Measurements from ENCODE around the gene CCDC149.

CCDC149 gene

GRCh38 chr4:24885342-24885741 lies 27.5 kb downstream of the CCDC149 start:
- Histone ChIP-seq H3K4me2 (ENCODE audit: insufficient read depth, low read length) (no peak overlapping the region), H3K4me1 (ENCODE audit: insufficient read depth, low read length) (no peaks in the 10 kb centered on the region), H3K9ac (ENCODE audit: low read depth, low read length) (no peak overlapping the region), H3K27ac (ENCODE audit: low read length) (no peak overlapping the region), H4K20me1 (ENCODE audit: insufficient read depth, low read length) (no peaks in the 10 kb centered on the region), H3K4me3 (ENCODE audit: low read depth in 1 of 2, low read length in 2 of 2) (no peak overlapping the region), H3K27me3 (ENCODE audit: insufficient read depth, low read length, poor library complexity) (peaks cover 2% of the 10 kb centered on the region), H2AFZ (ENCODE audit: low read depth, low read length) (no peak overlapping the region), H3K79me2 (ENCODE audit: insufficient read depth, low read length) (no peaks in the 10 kb centered on the region), H3K36me3 (ENCODE audit: insufficient read depth, low read length) (no peaks in the 10 kb centered on the region), H3K9me3 (ENCODE audit: insufficient read depth, low read length, severe bottlenecking) (no peaks in the 10 kb centered on the region)
- no peak for DNase-seq
- TF ChIP-seq, protein P1, sequence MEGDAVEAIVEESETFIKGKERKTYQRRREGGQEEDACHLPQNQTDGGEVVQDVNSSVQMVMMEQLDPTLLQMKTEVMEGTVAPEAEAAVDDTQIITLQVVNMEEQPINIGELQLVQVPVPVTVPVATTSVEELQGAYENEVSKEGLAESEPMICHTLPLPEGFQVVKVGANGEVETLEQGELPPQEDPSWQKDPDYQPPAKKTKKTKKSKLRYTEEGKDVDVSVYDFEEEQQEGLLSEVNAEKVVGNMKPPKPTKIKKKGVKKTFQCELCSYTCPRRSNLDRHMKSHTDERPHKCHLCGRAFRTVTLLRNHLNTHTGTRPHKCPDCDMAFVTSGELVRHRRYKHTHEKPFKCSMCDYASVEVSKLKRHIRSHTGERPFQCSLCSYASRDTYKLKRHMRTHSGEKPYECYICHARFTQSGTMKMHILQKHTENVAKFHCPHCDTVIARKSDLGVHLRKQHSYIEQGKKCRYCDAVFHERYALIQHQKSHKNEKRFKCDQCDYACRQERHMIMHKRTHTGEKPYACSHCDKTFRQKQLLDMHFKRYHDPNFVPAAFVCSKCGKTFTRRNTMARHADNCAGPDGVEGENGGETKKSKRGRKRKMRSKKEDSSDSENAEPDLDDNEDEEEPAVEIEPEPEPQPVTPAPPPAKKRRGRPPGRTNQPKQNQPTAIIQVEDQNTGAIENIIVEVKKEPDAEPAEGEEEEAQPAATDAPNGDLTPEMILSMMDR (IDR thresholded peaks at IDR 0.05; ENCODE audit: borderline replicate concordance, extremely low read depth, low read length, poor library complexity, severe bottlenecking) = no peak
- TF ChIP-seq EZH2 (IDR thresholded peaks at IDR 0.05; ENCODE audit: borderline replicate concordance, low read depth, low read length, severe bottlenecking) = no peak
- no peak for ATAC-seq (ENCODE audit: insufficient read depth, low read depth)

DNA sequence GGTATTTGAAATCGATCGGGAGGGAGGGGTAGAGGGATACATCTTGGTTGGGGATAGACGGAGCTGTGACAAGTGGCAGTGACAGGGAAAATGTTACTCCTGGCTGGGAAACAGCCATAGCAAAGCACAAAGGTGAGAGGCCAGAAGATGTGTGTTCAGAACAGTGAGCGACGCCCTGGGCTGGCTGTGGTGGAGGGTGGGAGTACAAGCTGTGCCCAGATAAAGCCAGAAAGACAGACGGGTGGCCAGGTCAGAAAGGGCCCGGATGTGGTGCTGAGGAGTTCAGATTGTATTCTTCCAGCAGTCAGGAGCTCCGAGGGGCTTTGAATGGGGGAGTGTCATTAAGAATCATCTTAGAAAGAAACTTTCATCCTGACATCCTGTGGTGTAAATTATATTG lies 27.9 kb downstream of the CCDC149 start:
- H3K27ac ChIP-seq (ENCODE audit: low read length) = no peak overlapping the region
- H3K9ac ChIP-seq (ENCODE audit: low read depth, low read length) = no peak overlapping the region
- no peak overlapping the region for H3K4me2 ChIP-seq (ENCODE audit: insufficient read depth, low read length)
- DNase-seq (no peak), ATAC-seq (ENCODE audit: insufficient read depth, low read depth) (no peak)
- no peaks in the 10 kb centered on the region for H3K79me2 ChIP-seq (ENCODE audit: insufficient read depth, low read length)
- H3K4me1 ChIP-seq (ENCODE audit: insufficient read depth, low read length) = no peaks in the 10 kb centered on the region
- H3K4me3 ChIP-seq (ENCODE audit: low read depth in 1 of 2, low read length in 2 of 2) = no peak overlapping the region
- H3K27me3 ChIP-seq (ENCODE audit: insufficient read depth, low read length, poor library complexity) = peaks cover 2% of the 10 kb centered on the region
- H2AFZ ChIP-seq (ENCODE audit: low read depth, low read length) = no peak overlapping the region
- TF ChIP-seq, protein P1 (IDR thresholded peaks at IDR 0.05; ENCODE audit: borderline replicate concordance, extremely low read depth, low read length, poor library complexity, severe bottlenecking) = no peak
- no peak for TF ChIP-seq EZH2 (IDR thresholded peaks at IDR 0.05; ENCODE audit: borderline replicate concordance, low read depth, low read length, severe bottlenecking)
- H4K20me1 ChIP-seq (ENCODE audit: insufficient read depth, low read length) = no peaks in the 10 kb centered on the region
- no peaks in the 10 kb centered on the region for H3K36me3 ChIP-seq (ENCODE audit: insufficient read depth, low read length)
- no peaks in the 10 kb centered on the region for H3K9me3 ChIP-seq (ENCODE audit: insufficient read depth, low read length, severe bottlenecking)

DNA sequence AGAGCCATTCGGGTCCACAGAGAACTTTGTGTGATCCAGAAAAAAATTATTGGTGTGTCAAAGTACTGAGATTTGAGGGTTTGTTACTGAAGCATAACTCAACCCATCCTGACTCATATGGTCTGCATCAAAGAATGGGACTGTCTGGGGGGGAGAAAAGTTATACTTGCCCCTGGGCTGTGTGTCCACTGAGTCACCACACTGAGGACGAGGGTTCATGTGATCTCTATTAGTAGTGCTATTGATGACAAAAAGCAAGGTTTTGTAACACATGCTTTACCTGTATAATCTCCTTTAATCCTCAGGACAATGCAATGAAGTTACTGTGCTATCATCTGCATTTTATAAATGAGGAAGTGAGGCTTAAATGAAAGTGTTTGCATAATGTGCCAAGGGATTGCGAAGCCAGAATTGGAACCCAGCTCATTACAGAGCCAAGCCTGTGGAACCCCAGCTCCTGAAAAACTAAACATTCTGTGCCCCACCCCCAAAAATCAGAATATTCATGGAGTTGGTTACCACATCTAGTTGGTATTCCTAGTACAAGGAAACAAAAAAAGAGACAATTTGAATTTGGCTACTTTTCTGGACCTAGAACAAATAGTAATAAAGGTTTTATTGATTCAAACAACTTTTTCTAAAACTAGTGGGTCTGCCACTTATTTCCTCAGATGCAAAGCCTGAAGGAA lies 31.2 kb downstream of the CCDC149 start:
- ATAC-seq (ENCODE audit: insufficient read depth, low read depth) (no peak), DNase-seq (no peak)
- no peak for TF ChIP-seq EZH2 (IDR thresholded peaks at IDR 0.05; ENCODE audit: borderline replicate concordance, low read depth, low read length, severe bottlenecking)
- TF ChIP-seq, protein P1 (IDR thresholded peaks at IDR 0.05; ENCODE audit: borderline replicate concordance, extremely low read depth, low read length, poor library complexity, severe bottlenecking) = no peak
- Histone ChIP-seq H3K4me3 (ENCODE audit: low read depth in 1 of 2, low read length in 2 of 2) (no peak overlapping the region), H3K9ac (ENCODE audit: low read depth, low read length) (no peak overlapping the region), H2AFZ (ENCODE audit: low read depth, low read length) (no peak overlapping the region), H3K27ac (ENCODE audit: low read length) (no peak overlapping the region), H4K20me1 (ENCODE audit: insufficient read depth, low read length) (no peaks in the 10 kb centered on the region), H3K36me3 (ENCODE audit: insufficient read depth, low read length) (no peaks in the 10 kb centered on the region), H3K9me3 (ENCODE audit: insufficient read depth, low read length, severe bottlenecking) (no peaks in the 10 kb centered on the region), H3K27me3 (ENCODE audit: insufficient read depth, low read length, poor library complexity) (peaks cover 2% of the 10 kb centered on the region), H3K4me2 (ENCODE audit: insufficient read depth, low read length) (no peak overlapping the region), H3K79me2 (ENCODE audit: insufficient read depth, low read length) (no peaks in the 10 kb centered on the region), H3K4me1 (ENCODE audit: insufficient read depth, low read length) (no peaks in the 10 kb centered on the region)

Measured in DND-41 (cell line).